GM12878 (cell line): Measurements from ENCODE around the gene FOXP1. TPM values are rescaled to one million over a fixed set of nuclear protein-coding genes. Genes with fewer than 3 reads are reported as not detected.

Experiments used
- ATAC-seq: fragments of 200-7000 bp; cut with Tn5 transposase; 3 replicates; pipeline ENCODE4 v1.9.1; 2020; ENCODE audit warnings: mild to moderate bottlenecking, moderate library complexity
- BruUV-seq: library from RNA; stranded (reverse); fragments of 400-500 nt; replicated peaks from 2 replicates; lab custom pipeline; 2021; lab: Mats Ljungman, UMichigan
- CTCF ChIA-PET: fragments of 300-600 bp; sonication (Branson Sonifier 250); formaldehyde crosslinking; extraction: SDS; loops from one replicate; lab custom pipeline; 2021; ENCODE audit warnings: inconsistent platforms; lab: Yijun Ruan, JAX
- POLR2A ChIA-PET: fragments of 350-600 bp; formaldehyde crosslinking; extraction: SDS; loops from one replicate; lab custom pipeline; 2021; ENCODE audit warnings: inconsistent platforms; lab: Charles Lee
- RAD21 ChIA-PET: fragments of 300-600 bp; sonication (Branson Sonifier 250); formaldehyde crosslinking; loops from one replicate; lab custom pipeline; 2023; ENCODE audit warnings: antibody characterized with exemption; ENCODE audit not compliant: unreplicated experiment; lab: Charles Lee
- SMC1A ChIA-PET: fragments of 300-600 bp; sonication (Branson Sonifier 250); formaldehyde crosslinking; loops from one replicate; lab custom pipeline; 2023; ENCODE audit not compliant: unreplicated experiment, uncharacterized antibody; lab: Charles Lee
- DNase-seq: peaks from one replicate; pipeline ENCODE4 v3.0.0-alpha.2; 2011; ENCODE audit warnings: low read depth, low spot score
- FAIRE-seq: peaks from 3 replicates; lab custom pipeline; 2011; peaks lifted over from hg19 to GRCh38; lab: Jason Lieb, UNC
- H2AFZ ChIP-seq: 2 replicates; pipeline ENCODE4 v1.6.0; 2011; ENCODE audit warnings: low read depth, low read length, control low read depth; ENCODE audit not compliant: control insufficient read depth
- H3K27ac ChIP-seq: 2 replicates; pipeline ENCODE4 v1.5.1; 2011; ENCODE audit warnings: control low read depth; ENCODE audit not compliant: control insufficient read depth, insufficient read depth
- H3K27me3 ChIP-seq, 2 experiments: replicated peaks in 1 of 2; 2 replicates each; pipeline versions ENCODE4 v1.6.0 to v1.6.1; 2011; ENCODE audit warnings: low read length in 1 of 2; ENCODE audit not compliant: control insufficient read depth in 2 of 2, insufficient read depth in 2 of 2
- H3K36me3 ChIP-seq, 2 experiments: 2 replicates each; pipeline ENCODE4 v1.5.1; 2011; ENCODE audit warnings: low read length in 1 of 2; ENCODE audit not compliant: control insufficient read depth in 2 of 2, insufficient read depth in 2 of 2
- H3K4me1 ChIP-seq: 2 replicates; pipeline ENCODE4 v1.6.1; 2011; ENCODE audit warnings: mild to moderate bottlenecking, low read length, moderate library complexity, mixed read lengths; ENCODE audit not compliant: control insufficient read depth, insufficient read depth
- H3K4me2 ChIP-seq: 2 replicates; pipeline ENCODE4 v1.6.0; 2011; ENCODE audit warnings: control low read depth; ENCODE audit not compliant: control insufficient read depth, insufficient read depth
- H3K4me3 ChIP-seq: fragments of 200-600 bp; sonication (generic); 2 replicates; pipeline ENCODE4 v1.5.1; 2016
- H3K79me2 ChIP-seq: 2 replicates; pipeline ENCODE4 v1.6.0; 2011; ENCODE audit warnings: low read length; ENCODE audit not compliant: control insufficient read depth, insufficient read depth
- H3K9ac ChIP-seq: 2 replicates; pipeline ENCODE4 v1.8.0; 2011; ENCODE audit warnings: low read length, control low read depth, mixed read lengths; ENCODE audit not compliant: control insufficient read depth, insufficient read depth
- H3K9me3 ChIP-seq: replicated peaks from 3 replicates; pipeline ENCODE4 v1.5.1; 2011; ENCODE audit warnings: mild to moderate bottlenecking, low read length; ENCODE audit not compliant: control insufficient read depth, insufficient read depth
- H4K20me1 ChIP-seq: 2 replicates; pipeline ENCODE4 v1.6.0; 2011; ENCODE audit not compliant: control insufficient read depth, insufficient read depth
- ATF7 ChIP-seq: fragments of 450-650 bp; IDR thresholded peaks from 2 replicates; pipeline ENCODE4 v1.6.1; 2016; ENCODE audit warnings: low read depth, mild to moderate bottlenecking
- BRCA1 ChIP-seq: IDR thresholded peaks from 2 replicates; pipeline ENCODE4 v1.6.1; 2011; ENCODE audit warnings: low read depth, low read length, improper control_type of control experiment
- EP300 ChIP-seq, 2 experiments: fragments of 150-350 bp in 1 of 2; IDR thresholded peaks; 2 replicates each; pipeline ENCODE4 v1.6.1; 2011 to 2012; ENCODE audit warnings: low read depth in 2 of 2, low read length in 2 of 2, borderline replicate concordance in 1 of 2, improper control_type of control experiment in 1 of 2, inconsistent platforms in 1 of 2; ENCODE audit not compliant: control insufficient read depth in 1 of 2
- MYB ChIP-seq: fragments of 150-350 bp; IDR thresholded peaks from 2 replicates; pipeline ENCODE4 v1.6.1; 2014; ENCODE audit warnings: mild to moderate bottlenecking, low read depth, low read length, borderline replicate concordance
- NFIC ChIP-seq: IDR thresholded peaks from 2 replicates; pipeline ENCODE4 v1.6.1; 2012; ENCODE audit warnings: low read depth, mild to moderate bottlenecking, inconsistent platforms, low read length, moderate library complexity
- NFYB ChIP-seq: IDR thresholded peaks from 2 replicates; pipeline ENCODE4 v1.6.1; 2011; ENCODE audit warnings: low read depth, mild to moderate bottlenecking, low read length, improper control_type of control experiment, moderate library complexity; ENCODE audit not compliant: insufficient read depth
- RAD21 ChIP-seq: IDR thresholded peaks from 2 replicates; pipeline ENCODE4 v1.6.1; 2011; ENCODE audit warnings: mild to moderate bottlenecking, low read depth, low read length, moderate library complexity; ENCODE audit not compliant: insufficient read depth
- RAD51 ChIP-seq: fragments of 450-650 bp; IDR thresholded peaks from 2 replicates; pipeline ENCODE4 v1.6.1; 2016; ENCODE audit warnings: moderate library complexity, mild to moderate bottlenecking, inconsistent platforms
- RUNX3 ChIP-seq: IDR thresholded peaks from 2 replicates; pipeline ENCODE4 v1.6.1; 2012; ENCODE audit warnings: low read length, inconsistent platforms
- SPI1 ChIP-seq: IDR thresholded peaks from 2 replicates; pipeline ENCODE4 v1.6.1; 2011; ENCODE audit warnings: low read depth, mild to moderate bottlenecking, low read length, moderate library complexity, borderline replicate concordance; ENCODE audit not compliant: insufficient read depth
- WGBS: methylation state at CpG from one replicate; pipeline ENCODE4 v1.1.6; 2016; ENCODE audit warnings: low lambda C conversion rate; ENCODE audit not compliant: insufficient replicate concordance, insufficient coverage; ENCODE audit errors: missing lambda C conversion rate; 5-methylcytosine and 5-hydroxymethylcytosine counted together
- in situ Hi-C: fragments of 300-500 bp; cut with MboI; formaldehyde crosslinking; loops from 9 replicates; pipeline ENCODE4 v1.14.3; 2018; ENCODE audit warnings: mixed read lengths
- intact Hi-C: fragments of 100-400 bp; cut with micrococcal nuclease; formaldehyde crosslinking; loops from one replicate; pipeline ENCODE4 v1.14.2; 2022; ENCODE audit not compliant: unreplicated experiment
- polyA plus RNA-seq, 11 experiments: library from polyadenylated mRNA; depleted of rRNA in 4 of 11; unstranded in 6 of 11; stranded (reverse) in 5 of 11; fragments of >200 nt; fragmentation: Nextera tagmentation in 4 of 11; fragmentation: Illumina TruSeq in 1 of 11; extraction: Ambion mirVana in 4 of 11; extraction: Trizol in 1 of 11; gene quantifications; 1 replicate in 1 of 11; 2 replicates in 10 of 11; pipeline versions ENCODE4 v1.2.1 to v1.2.3, GENCODE V29; 2011 to 2016; ENCODE audit warnings: inconsistent platforms in 2 of 11, missing spikeins in 2 of 11, low read depth in 1 of 11
- total RNA-seq, 4 experiments: library from RNA; depleted of rRNA in 3 of 4; stranded (reverse); fragments of >200 nt in 3 of 4; fragmentation: Illumina TruSeq in 1 of 4; extraction: Trizol in 1 of 4; gene quantifications; 2 replicates each; pipeline versions ENCODE4 v1.2.1 to v1.2.3, GENCODE V29; 2013 to 2021
- TF ChIP-seq, protein P1 (sequence below): fragments of 450-650 bp; IDR thresholded peaks from 2 replicates; pipeline ENCODE4 v1.6.1; 2017; ENCODE audit warnings: low read depth, mild to moderate bottlenecking, moderate library complexity
- TF ChIP-seq, protein P2 (sequence below), 3 experiments: IDR thresholded peaks in 2 of 3; conservative IDR thresholded peaks in 1 of 3; 2 replicates each; pipeline ENCODE4 v1.5.1; 2011; ENCODE audit warnings: low read depth in 3 of 3, low read length in 3 of 3, mild to moderate bottlenecking in 3 of 3, control low read depth in 2 of 3, moderate library complexity in 2 of 3, inconsistent platforms in 1 of 3, mixed read lengths in 1 of 3; ENCODE audit not compliant: control insufficient read depth in 2 of 3, insufficient read depth in 1 of 3; ENCODE audit errors: extremely low read depth in 1 of 3

FOXP1 gene
- total and polyA plus RNA-seq, 10 of the 15 experiments (the other 5 are each of a cell fraction or from before 2014, with no cell fraction given) = 0.05 to 1.6 (median 0.20) TPM; not detected in 1

DNA sequence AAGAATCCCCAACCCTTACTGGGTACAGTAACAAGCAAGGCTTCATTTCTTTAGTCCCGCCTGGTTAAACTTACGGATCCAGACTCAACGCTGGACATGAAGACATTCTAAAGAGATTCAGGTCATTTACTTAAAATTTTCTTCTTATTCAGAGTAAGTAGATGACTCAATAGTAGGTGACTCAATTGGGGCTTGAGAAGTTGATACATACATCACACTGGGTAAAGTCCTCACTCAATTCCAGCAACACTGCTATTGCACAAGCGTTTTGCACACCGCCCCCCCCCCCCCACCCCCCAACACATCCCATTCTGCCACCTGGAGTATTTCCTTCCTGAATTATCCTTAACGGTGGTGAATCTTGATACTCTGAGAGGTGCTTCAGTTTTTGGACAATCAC, 610.0 kb downstream of the FOXP1 start:
- no peak for FAIRE-seq
- no peaks in the 10 kb centered on the region for H3K4me1 ChIP-seq
- H4K20me1 ChIP-seq = no peaks in the 10 kb centered on the region
- H3K4me3 ChIP-seq = no peak overlapping the region
- ChIA-PET RAD21 (no interaction called here), POLR2A (no interaction called here), SMC1A (no interaction called here), CTCF (no interaction called here)
- ATAC-seq = no peak
- no peaks in the 10 kb centered on the region for H3K79me2 ChIP-seq
- intact Hi-C loops (no loop called here), in situ Hi-C loops (no loop called here)
- H3K36me3 ChIP-seq = no peaks in the 10 kb centered on the region
- BruUV-seq = no TSS peak
- no peaks in the 10 kb centered on the region for H3K9me3 ChIP-seq
- DNase-seq = no peak
- no peaks in the 10 kb centered on the region for H3K27me3 ChIP-seq
- no peak overlapping the region for H3K4me2 ChIP-seq
- TF ChIP-seq RUNX3 (no peak), MYB (no peak), BRCA1 (no peak), NFIC (no peak), SPI1 (no peak), RAD51 (no peak), ATF7 (no peak), RAD21 (no peak)
- WGBS = 45% methylated on average over 6 of the region's 6 CpGs
- no peak overlapping the region for H3K27ac ChIP-seq
- H2AFZ ChIP-seq = no peak overlapping the region
- no peak overlapping the region for H3K9ac ChIP-seq

DNA sequence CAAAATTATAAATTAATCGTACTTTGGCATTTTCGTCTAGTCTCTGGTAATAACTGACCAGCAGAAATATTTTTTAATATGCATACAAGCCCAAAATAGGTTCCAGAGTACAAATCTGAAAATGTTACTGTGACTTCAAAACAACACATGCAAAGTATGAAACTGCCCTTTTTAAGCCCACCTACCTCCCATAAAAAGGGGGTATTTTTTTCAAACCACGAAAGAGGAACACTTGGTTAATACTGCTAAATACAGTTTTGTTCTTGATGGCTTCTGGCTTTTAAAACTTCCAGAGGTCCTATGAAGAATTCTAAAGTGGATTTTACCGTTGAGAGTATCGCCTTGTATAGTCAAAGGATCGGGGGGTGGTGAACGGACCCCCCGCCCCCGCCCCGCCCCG, 610.7 kb downstream of the FOXP1 start:
- CTCF ChIA-PET = no interaction called here
- Histone ChIP-seq H2AFZ (no peak overlapping the region), H3K36me3 (no peaks in the 10 kb centered on the region), H3K9ac (no peak overlapping the region), H3K4me2 (no peak overlapping the region), H4K20me1 (no peaks in the 10 kb centered on the region), H3K4me3 (no peak overlapping the region), H3K27ac (no peak overlapping the region), H3K79me2 (no peaks in the 10 kb centered on the region), H3K9me3 (no peaks in the 10 kb centered on the region), H3K4me1 (no peaks in the 10 kb centered on the region), H3K27me3 (no peaks in the 10 kb centered on the region)
- SMC1A ChIA-PET = no interaction called here
- no TSS peak for BruUV-seq
- in situ Hi-C loops (no loop called here), intact Hi-C loops (no loop called here)
- RAD21 ChIA-PET = no interaction called here
- POLR2A ChIA-PET = no interaction called here
- DNase-seq (no peak), FAIRE-seq (no peak), ATAC-seq (no peak)
- 16% methylated on average over 11 of the region's 11 CpGs for WGBS
- TF ChIP-seq NFYB (no peak), RAD21 (no peak), EP300 (IDR thresholded peaks at IDR 0.05; ENCODE audit: borderline replicate concordance in 1 of 2, control insufficient read depth in 1 of 2, low read depth in 2 of 2, low read length in 2 of 2) (no peak)
- TF ChIP-seq, protein P1, sequence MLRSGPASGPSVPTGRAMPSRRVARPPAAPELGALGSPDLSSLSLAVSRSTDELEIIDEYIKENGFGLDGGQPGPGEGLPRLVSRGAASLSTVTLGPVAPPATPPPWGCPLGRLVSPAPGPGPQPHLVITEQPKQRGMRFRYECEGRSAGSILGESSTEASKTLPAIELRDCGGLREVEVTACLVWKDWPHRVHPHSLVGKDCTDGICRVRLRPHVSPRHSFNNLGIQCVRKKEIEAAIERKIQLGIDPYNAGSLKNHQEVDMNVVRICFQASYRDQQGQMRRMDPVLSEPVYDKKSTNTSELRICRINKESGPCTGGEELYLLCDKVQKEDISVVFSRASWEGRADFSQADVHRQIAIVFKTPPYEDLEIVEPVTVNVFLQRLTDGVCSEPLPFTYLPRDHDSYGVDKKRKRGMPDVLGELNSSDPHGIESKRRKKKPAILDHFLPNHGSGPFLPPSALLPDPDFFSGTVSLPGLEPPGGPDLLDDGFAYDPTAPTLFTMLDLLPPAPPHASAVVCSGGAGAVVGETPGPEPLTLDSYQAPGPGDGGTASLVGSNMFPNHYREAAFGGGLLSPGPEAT = no peak
- TF ChIP-seq, protein P2, sequence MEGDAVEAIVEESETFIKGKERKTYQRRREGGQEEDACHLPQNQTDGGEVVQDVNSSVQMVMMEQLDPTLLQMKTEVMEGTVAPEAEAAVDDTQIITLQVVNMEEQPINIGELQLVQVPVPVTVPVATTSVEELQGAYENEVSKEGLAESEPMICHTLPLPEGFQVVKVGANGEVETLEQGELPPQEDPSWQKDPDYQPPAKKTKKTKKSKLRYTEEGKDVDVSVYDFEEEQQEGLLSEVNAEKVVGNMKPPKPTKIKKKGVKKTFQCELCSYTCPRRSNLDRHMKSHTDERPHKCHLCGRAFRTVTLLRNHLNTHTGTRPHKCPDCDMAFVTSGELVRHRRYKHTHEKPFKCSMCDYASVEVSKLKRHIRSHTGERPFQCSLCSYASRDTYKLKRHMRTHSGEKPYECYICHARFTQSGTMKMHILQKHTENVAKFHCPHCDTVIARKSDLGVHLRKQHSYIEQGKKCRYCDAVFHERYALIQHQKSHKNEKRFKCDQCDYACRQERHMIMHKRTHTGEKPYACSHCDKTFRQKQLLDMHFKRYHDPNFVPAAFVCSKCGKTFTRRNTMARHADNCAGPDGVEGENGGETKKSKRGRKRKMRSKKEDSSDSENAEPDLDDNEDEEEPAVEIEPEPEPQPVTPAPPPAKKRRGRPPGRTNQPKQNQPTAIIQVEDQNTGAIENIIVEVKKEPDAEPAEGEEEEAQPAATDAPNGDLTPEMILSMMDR (IDR thresholded peaks at IDR 0.05 in 2 of 3, conservative IDR thresholded peaks at IDR 0.05 in 1 of 3; ENCODE audit: control insufficient read depth in 2 of 3, extremely low read depth in 1 of 3, insufficient read depth in 1 of 3, low read depth in 3 of 3, low read length in 3 of 3) = no peak
